ENCODE measurements around the gene OTC. TPM values are rescaled to one million over a fixed set of nuclear protein-coding genes. Genes with fewer than 3 reads are reported as not detected.

OTC gene
- total and polyA plus RNA-seq, 11 donors: 0.08 TPM; not detected in 10

- DNase-seq (no peak), ATAC-seq (no peak)
- no peak overlapping the region for H3K27ac ChIP-seq
- no peaks in the 10 kb centered on the region for H3K9me3 ChIP-seq
- H3K27me3 ChIP-seq: peaks cover 0 to 27% (median 0%) of the 10 kb centered on the region in 9 donors
- TF ChIP-seq POLR2A (IDR thresholded peaks at IDR 0.05) (no peak), CTCF (IDR thresholded peaks at IDR 0.05) (no peak)
- WGBS, 4 donors: 57 to 95% (median 86%) methylated on average over 2 of the region's 2 CpGs
- intact Hi-C loops (cut with DNase I): no loop called here
- H3K4me1 ChIP-seq: no peaks in the 10 kb centered on the region
- H3K36me3 ChIP-seq: no peaks in the 10 kb centered on the region
- no peak overlapping the region for H3K4me3 ChIP-seq
These were observed 84.7 kb downstream of the OTC start for GRCh38 chrX:38437093-38437492.

GRCh38 chrX:38438321-38438720 is 85.9 kb downstream of the OTC start:
- no peak for TF ChIP-seq POLR2A (IDR thresholded peaks at IDR 0.05)
- TF ChIP-seq CTCF (IDR thresholded peaks at IDR 0.05): no peak
- 53 to 71% (median 59%) methylated on average over 5 of the region's 5 CpGs for WGBS, 4 donors
- H3K27me3 ChIP-seq: peaks cover 0 to 21% (median 0%) of the 10 kb centered on the region in 9 donors
- no peak for ATAC-seq
- H3K4me1 ChIP-seq: no peaks in the 10 kb centered on the region
- no peak for DNase-seq
- no peaks in the 10 kb centered on the region for H3K36me3 ChIP-seq
- H3K9me3 ChIP-seq: no peaks in the 10 kb centered on the region
- no peak overlapping the region for H3K27ac ChIP-seq
- no peak overlapping the region for H3K4me3 ChIP-seq
- intact Hi-C loops (cut with DNase I): no loop called here

- no peak for ATAC-seq
- DNase-seq: no peak
- intact Hi-C loops (cut with DNase I): loop anchor here in 1 of 10 donors (10.0 kb wide), 1 partner anchor 202 kb away; no protein-coding TSS in a partner anchor
- Histone ChIP-seq H3K27ac (no peak overlapping the region), H3K4me1 (no peaks in the 10 kb centered on the region), H3K27me3 (peaks cover 0 to 7% (median 0%) of the 10 kb centered on the region in 9 donors), H3K4me3 (no peak overlapping the region), H3K36me3 (no peaks in the 10 kb centered on the region), H3K9me3 (peaks cover 0 to 7% (median 0%) of the 10 kb centered on the region in 12 donors)
- TF ChIP-seq POLR2A (IDR thresholded peaks at IDR 0.05) (no peak), CTCF (IDR thresholded peaks at IDR 0.05) (no peak)
These were observed 100.2 kb downstream of the OTC start for GRCh38 chrX:38452603-38453002.

- H3K4me1 ChIP-seq: no peaks in the 10 kb centered on the region
- H3K9me3 ChIP-seq: peaks cover 0 to 13% (median 0%) of the 10 kb centered on the region in 12 donors
- ATAC-seq (no peak), DNase-seq (no peak)
- H3K36me3 ChIP-seq: no peaks in the 10 kb centered on the region
- peaks cover 0 to 10% (median 0%) of the 10 kb centered on the region in 9 donors for H3K27me3 ChIP-seq
- WGBS, 4 donors: 60 to 79% (median 72%) methylated on average over 1 of the region's 1 CpG
- no peak for TF ChIP-seq POLR2A (IDR thresholded peaks at IDR 0.05)
- TF ChIP-seq CTCF (IDR thresholded peaks at IDR 0.05): peak in 5 of 12 donors; percentile 13 to 36 (median 20)
- no peak overlapping the region for H3K4me3 ChIP-seq
- no peak overlapping the region for H3K27ac ChIP-seq
- intact Hi-C loops (cut with DNase I): loop anchor here in 3 of 10 donors (5.0 to 10.0 kb wide), 2 partner anchors 194 to 197 kb away; no protein-coding TSS in a partner anchor
These were observed 105.7 kb downstream of the OTC start for GRCh38 chrX:38458071-38458470.

All from heart left ventricle (tissue), 16 donors.